ENCODE measurements around the gene KLHL17.
A peak's percentile ranks its signal among the peaks of the same experiment; 100 is the strongest.
"Not testable (repeated sequence)": the region's sequence is repeated elsewhere in the genome, so short reads cannot be mapped to it uniquely, and the experiment has no call there.

Gene KLHL17

GRCh38 chr1:937521-937920 lies 22.9 kb upstream of the KLHL17 start:
- no peak for DNase-seq

- no peak for DNase-seq
Observed at GRCh38 chr1:938088-938683, 22.2 kb upstream of the KLHL17 start.

GRCh38 chr1:938711-939489 lies 21.5 kb upstream of the KLHL17 start:
- DNase-seq: no peak

- no peak for DNase-seq
Observed at GRCh38 chr1:939511-940106, 20.8 kb upstream of the KLHL17 start.

DNA sequence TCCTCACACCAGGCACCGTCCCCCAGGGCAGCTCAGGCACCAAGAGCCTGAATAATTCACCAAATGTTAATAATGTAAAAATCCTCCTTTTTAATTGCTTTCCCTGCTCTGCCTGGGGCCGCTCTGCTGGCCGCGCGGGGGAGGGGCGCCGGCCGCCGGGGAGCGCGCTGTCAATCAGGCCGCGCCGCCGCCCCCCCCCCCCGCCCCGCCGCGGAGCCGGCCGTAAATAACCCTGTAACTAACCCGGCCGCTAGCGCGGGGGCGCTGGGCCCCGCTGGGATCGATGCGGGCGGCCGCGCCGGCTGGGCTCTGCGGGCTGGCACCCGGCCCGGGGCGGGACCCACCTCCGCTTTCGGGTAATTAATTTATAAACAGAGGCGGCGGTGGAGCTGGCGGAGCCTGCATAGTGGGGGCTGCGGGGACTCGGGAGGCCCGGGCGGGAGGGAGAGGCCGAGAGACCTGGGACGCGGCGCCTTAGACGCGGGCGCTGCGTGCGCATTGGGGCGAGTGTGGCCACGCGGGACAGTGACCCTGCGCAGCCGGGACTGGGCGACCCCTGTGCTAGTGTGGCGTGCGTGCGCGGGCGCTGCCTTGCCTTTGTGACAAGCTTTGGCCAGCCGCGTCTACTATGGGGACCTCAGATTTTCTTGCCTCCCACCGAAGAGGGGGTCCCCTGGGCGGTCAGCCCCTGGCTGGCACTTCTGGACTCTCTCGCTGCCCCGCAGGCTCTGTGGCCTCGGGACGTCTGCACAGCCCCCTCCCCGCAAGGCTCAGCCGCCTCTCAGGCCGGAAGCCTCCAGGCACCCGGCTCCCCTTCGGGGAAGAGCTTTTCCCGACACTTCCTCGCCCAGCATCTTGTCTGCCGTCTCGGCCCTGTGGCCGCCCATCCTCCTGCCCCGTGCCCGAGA lies 20.0 kb upstream of the KLHL17 start:
- DNase-seq: peak in 1 of 2 experiments; percentile 73

GRCh38 chr1:941015-941587 lies 19.3 kb upstream of the KLHL17 start:
- no peak for DNase-seq

DNA sequence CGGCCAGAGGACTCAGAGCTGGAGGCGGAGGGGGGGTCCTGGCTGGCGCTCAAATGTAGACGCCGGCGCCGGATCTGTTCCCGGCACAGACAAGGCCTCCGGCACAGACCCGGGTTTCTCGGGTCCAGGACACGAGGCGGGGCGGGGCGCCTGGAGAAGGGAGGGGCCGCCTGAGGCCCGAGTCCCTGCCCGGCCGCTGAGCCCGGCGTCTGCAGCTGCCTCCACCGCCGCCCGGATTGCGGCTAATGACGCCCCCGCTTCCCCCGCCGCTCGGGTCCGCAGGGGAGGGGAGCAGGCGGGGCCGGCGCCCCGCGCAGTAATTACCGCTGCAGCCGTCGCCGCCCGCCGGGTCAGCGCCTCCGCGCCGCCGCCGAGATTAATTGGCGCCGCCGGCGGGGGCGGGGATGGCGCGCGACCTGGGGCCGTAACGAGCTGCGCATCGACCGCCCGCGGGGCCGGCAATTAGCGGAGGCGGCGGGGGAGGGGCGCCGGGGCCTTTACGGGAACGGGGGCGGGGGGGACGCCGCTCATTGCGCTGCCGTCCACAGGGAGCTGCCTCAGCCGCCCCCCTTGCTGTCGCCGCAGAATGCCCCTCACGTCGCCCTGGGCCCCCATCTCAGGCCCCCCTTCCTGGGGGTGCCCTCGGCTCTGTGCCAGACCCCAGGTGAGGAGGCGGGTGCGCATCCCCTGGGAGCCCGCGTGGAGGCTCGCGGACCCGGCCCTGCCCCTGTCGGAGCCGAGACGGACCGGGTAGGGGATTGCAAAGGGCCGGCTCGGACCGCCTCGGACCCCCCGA lies 18.6 kb upstream of the KLHL17 start:
- DNase-seq: peak; percentile 85 to 88

DNA sequence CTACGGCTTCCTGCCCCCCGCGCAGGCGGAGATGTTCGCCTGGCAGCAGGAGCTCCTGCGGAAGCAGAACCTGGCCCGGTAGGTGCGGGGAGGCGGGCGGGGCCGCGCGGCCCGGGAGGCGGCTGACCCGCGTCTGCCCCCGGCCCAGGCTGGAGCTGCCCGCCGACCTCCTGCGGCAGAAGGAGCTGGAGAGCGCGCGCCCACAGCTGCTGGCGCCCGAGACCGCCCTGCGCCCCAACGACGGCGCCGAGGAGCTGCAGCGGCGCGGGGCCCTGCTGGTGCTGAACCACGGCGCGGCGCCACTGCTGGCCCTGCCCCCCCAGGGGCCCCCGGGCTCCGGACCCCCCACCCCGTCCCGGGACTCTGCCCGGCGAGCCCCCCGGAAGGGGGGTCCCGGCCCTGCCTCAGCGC lies 18.0 kb upstream of the KLHL17 start:
- DNase-seq: peak in 1 of 2 experiments; percentile 46

GRCh38 chr1:942864-943533 lies 17.4 kb upstream of the KLHL17 start:
- DNase-seq: no peak

DNA sequence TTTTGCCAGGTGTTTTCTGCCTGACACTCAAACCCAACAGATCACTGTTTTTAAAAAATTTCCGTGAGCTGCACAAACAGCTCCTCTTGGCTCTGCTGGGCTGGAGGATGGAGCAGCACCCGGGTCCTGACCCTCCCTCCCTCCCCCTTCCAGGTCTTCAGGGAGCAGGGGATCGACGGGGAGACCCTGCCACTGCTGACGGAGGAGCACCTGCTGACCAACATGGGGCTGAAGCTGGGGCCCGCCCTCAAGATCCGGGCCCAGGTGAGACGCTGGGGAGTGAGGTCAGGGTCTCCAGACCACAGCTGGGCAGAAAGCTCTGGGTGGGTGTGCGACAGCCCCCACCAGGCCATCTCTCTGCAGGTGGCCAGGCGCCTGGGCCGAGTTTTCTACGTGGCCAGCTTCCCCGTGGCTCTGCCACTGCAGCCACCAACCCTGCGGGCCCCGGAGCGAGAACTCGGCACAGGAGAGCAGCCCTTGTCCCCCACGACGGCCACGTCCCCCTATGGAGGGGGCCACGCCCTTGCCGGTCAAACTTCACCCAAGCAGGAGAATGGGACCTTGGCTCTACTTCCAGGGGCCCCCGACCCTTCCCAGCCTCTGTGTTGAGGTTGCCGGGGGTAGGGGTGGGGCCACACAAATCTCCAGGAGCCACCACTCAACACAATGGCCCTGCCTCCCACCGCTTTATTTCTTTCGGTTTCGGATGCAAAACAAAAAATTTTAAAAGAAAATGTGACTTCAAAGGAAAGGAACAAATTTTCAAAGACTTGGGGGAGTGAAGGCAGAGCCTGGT lies 16.6 kb upstream of the KLHL17 start:
- no peak for DNase-seq

DNA sequence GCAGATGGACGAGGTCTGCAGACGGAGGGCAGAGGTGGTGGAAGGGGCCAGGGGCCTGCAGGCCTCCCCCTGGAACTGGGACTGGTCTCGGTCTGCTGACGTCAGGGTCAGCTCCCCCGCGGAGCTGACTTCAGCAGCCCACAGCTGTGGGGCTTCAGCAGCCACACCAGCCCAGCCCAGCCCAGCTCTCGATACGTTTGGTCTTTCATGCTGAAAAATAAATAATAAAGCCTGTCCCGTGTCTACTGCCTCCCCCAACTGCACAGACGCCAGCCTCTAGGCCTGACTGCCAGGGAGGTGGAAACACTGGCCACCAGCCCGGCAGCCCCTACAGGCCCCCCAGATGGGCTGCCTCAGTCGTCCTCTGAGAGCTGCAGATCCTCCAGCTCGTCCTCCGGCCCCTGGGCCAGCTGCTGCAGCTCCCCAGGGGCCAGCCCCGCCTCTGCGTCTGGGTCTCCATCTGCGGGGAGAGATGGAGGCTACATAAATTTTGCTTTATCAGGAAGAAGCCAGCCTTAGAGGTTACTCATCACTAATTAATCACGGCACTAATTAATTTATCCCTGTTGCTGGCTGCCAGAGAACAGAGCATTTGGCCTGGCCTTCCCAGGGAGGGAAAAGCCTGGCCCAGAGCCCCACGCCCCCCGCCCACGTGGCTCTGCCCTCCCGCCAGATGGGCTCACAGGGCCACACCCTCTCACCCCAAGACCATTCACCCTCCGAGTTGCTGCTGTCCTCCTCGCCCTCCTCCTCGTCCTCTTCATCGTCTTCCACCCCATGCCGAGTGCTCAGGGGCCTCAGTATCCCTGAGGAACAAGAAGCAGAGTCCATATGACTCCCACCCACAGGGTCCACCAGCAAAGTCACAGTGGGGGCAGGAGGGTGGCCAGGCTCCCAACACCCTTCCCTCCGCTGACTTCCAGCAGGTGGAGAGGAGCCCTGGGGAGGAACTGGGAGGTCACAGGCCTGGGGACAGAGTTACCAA lies 15.8 kb upstream of the KLHL17 start:
- peak in 1 of 2 experiments; percentile 32 for DNase-seq

GRCh38 chr1:945688-946556 lies 14.5 kb upstream of the KLHL17 start:
- DNase-seq: no peak

DNA sequence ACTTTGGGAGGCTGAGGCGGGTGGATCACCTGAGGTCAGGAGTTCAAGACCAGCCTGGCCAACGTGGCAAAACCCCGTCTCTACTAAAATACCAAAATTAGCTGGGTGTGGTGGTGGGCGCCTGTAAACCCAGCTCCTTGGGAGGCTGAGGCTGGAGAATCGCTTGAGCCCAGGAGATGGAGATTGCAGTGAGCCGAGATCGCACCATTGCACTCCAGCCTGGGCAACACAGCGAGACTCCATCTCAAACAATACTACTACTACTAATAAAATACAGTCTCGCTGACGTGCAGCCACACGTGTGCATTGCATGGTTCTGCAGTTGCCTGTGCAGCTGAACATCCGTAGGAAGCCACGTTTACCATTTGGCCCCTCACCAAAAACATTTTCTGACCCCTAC lies 13.6 kb upstream of the KLHL17 start:
- not testable (repeated sequence) for DNase-seq

DNA sequence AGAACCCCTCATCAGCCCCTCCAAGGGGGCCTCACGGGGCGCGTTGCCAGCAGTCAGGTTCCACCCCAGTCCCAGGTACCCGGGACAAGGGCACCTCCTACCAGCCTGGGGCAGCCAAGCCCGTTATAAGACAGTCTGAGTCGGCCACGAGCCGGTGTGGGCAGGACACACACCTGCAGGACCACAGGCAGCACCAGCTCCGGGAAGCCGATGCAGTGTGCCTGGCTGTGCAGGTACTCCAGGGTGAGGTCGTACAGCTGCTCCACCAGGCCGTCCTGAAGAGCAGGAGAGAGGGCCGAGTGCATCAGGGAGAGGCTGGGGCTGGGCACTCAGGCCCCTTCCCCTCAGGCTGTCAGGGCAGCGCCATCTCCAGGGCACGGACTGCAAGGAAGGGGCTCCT lies 12.4 kb upstream of the KLHL17 start:
- DNase-seq: no peak

DNA sequence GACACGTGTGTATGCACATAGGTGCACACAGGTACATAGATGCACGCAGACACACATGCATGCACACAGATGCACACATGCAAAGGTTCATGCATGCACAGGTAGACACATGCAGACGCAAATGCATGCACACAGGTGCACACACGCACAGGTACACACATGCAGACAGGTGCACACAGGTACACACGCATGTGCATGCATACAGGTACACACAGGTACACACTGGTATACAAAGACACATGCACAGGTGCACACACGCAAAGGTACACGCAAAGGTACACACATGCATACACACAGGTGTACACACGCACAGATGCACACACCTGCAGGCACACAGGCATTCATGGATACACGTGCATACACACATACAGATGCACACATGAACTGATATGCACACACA lies 10.1 kb upstream of the KLHL17 start:
- DNase-seq: no peak

- no peak for DNase-seq
Observed at GRCh38 chr1:950881-951280, 9.5 kb upstream of the KLHL17 start.

GRCh38 chr1:951364-951763 lies 9.0 kb upstream of the KLHL17 start:
- no peak for DNase-seq

GRCh38 chr1:952201-952600 lies 8.2 kb upstream of the KLHL17 start:
- DNase-seq: no peak
